ENCODE data around the gene HNRNPUL2. TPM values are rescaled to one million over a fixed set of nuclear protein-coding genes. Genes with fewer than 3 reads are reported as not detected.

The HNRNPUL2 gene
- total and polyA plus RNA-seq, 2 of the 8 experiments (the other 6 are each of a cell fraction or from before 2014, with no cell fraction given): 14.9 to 46.4 TPM

DNA sequence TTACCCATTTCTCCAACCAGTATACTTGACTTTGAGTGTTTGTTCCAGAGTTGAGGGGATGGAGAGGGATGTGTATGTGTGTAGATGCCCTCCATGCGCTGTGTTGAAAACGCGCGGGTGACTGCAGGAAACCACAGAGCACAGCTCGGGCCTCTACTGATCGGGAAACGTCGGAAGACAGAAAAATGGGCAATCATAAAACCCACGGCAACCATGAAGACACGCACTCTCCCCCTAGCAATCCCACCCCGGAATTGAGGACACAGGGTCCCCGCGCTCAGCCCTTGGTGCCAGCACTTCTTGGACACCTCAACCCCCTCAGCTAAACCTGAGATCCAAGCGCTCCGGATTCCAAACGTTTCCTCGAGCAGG lies 56.0 kb downstream of the HNRNPUL2 start (continued):
- TF ChIP-seq POLR2AphosphoS5 (IDR thresholded peaks at IDR 0.05; ENCODE audit: low read depth, low read length): peak; percentile 84
- TF ChIP-seq RAD21 (IDR thresholded peaks at IDR 0.05 in 1 of 2, conservative IDR thresholded peaks at IDR 0.05 in 1 of 2; ENCODE audit: low read depth in 2 of 2, low read length in 2 of 2): peak in 1 of 2 experiments; percentile 1; a peak in 1 of 4 replicates
- no peak for TF ChIP-seq BRCA1 (IDR thresholded peaks at IDR 0.05; ENCODE audit: low read depth, low read length)
- no peak for TF ChIP-seq MAFK (IDR thresholded peaks at IDR 0.05; ENCODE audit: low read depth, low read length)
- TF ChIP-seq SP1 (IDR thresholded peaks at IDR 0.05; ENCODE audit: low read depth, low read length): no peak
- TF ChIP-seq, protein P1, sequence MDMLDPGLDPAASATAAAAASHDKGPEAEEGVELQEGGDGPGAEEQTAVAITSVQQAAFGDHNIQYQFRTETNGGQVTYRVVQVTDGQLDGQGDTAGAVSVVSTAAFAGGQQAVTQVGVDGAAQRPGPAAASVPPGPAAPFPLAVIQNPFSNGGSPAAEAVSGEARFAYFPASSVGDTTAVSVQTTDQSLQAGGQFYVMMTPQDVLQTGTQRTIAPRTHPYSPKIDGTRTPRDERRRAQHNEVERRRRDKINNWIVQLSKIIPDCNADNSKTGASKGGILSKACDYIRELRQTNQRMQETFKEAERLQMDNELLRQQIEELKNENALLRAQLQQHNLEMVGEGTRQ (IDR thresholded peaks at IDR 0.05; ENCODE audit: low read length): no peak
- TF ChIP-seq PHF8 (conservative IDR thresholded peaks at IDR 0.05; ENCODE audit: low read depth, low read length): peak; percentile 16; the same call in 1 of the 2 replicates
- no peak for TF ChIP-seq GABPA (IDR thresholded peaks at IDR 0.05; ENCODE audit: borderline replicate concordance, insufficient read depth, low read length)
